ENCODE measurements around the gene SPPL3.
"Not testable (repeated sequence)": the region's sequence is repeated elsewhere in the genome, so short reads cannot be mapped to it uniquely, and the experiment has no call there.

The SPPL3 gene, protein sequence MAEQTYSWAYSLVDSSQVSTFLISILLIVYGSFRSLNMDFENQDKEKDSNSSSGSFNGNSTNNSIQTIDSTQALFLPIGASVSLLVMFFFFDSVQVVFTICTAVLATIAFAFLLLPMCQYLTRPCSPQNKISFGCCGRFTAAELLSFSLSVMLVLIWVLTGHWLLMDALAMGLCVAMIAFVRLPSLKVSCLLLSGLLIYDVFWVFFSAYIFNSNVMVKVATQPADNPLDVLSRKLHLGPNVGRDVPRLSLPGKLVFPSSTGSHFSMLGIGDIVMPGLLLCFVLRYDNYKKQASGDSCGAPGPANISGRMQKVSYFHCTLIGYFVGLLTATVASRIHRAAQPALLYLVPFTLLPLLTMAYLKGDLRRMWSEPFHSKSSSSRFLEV

DNA sequence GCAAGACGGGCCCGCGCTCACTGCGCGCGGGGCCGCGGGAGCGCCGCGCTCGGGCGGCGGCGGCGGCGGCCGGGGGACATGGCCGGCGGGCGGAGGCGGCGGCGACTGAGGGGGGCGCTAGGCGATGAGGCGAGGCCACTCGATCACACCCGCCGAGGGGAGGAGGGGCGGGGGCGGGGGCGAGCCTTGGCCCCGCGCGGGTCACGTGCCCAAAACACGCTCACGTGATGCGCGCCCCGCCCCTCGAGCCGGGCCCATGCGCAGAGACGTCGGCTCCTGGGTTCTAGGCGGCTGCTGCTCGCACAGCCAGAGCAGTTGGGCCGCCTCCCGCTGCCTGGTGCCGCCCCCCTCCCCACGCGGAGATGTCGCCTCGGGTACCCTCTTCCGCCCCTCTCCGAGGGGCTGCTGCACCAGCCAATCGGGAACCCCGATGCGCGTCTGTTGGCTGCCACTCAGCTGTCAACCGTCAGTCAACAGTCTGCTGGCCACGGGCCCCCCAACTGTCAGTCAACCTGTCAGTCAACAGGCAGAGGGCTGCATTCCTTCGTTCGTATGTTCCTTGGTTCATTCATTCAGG is at the start of gene SPPL3:
SPPL3 (minus strand) TSS at position 162 of the 577 bp plus-strand sequence. CDS start 491 bp downstream, outside the sequence.
- H3K4me1 ChIP-seq (ENCODE audit: control insufficient read depth in 1 of 2, insufficient read depth in 2 of 2, low read length in 2 of 2), result peaks cover 0 to 10% of the 10 kb centered on the region in 2 donors
- H3K36me3 ChIP-seq (ENCODE audit: control insufficient read depth in 1 of 2, insufficient read depth in 2 of 2, low read length in 2 of 2), result no peaks in the 10 kb centered on the region
- no peaks in the 10 kb centered on the region for H3K27me3 ChIP-seq (ENCODE audit: low read depth, low read length)
- no peaks in the 10 kb centered on the region for H3K9me3 ChIP-seq (ENCODE audit: control insufficient read depth in 1 of 2, low read length in 2 of 2)
- H3K4me3 ChIP-seq (ENCODE audit: low read depth in 1 of 2, low read length in 2 of 2), result peak within 1 kb of the TSS; percentile 72 to 97
- H3K27ac ChIP-seq (ENCODE audit: low read length), result peak within 1 kb of the TSS; percentile 48

DNA sequence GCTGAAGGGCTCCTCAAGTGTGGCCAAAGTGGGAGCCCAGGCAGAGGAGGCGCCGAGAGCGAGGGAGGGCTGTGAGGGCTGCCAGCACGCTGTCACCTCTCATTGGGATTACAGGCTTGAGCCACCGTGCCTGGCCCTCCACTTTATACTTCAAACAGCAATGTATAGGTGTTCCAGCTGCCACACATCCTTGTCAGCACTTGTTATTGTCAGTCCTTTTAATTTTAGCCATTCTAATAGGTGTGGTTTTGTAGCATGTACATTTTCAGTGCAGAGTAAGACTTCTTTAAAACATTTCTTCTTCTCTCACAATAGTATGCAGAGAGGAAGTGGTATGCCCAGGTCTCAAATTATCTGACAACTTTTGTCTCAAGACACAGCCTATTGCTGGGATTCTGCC is 46.6 kb upstream of the SPPL3 start:
- Histone ChIP-seq H3K4me1 (ENCODE audit: control insufficient read depth in 1 of 2, insufficient read depth in 2 of 2, low read length in 2 of 2) (no peaks in the 10 kb centered on the region), H3K4me3 (ENCODE audit: low read depth in 1 of 2, low read length in 2 of 2) (no peak overlapping the region), H3K27ac (ENCODE audit: low read length) (no peak overlapping the region), H3K27me3 (ENCODE audit: low read depth, low read length) (no peaks in the 10 kb centered on the region), H3K36me3 (ENCODE audit: control insufficient read depth in 1 of 2, insufficient read depth in 2 of 2, low read length in 2 of 2) (no peaks in the 10 kb centered on the region), H3K9me3 (ENCODE audit: control insufficient read depth in 1 of 2, low read length in 2 of 2) (no peaks in the 10 kb centered on the region)

DNA sequence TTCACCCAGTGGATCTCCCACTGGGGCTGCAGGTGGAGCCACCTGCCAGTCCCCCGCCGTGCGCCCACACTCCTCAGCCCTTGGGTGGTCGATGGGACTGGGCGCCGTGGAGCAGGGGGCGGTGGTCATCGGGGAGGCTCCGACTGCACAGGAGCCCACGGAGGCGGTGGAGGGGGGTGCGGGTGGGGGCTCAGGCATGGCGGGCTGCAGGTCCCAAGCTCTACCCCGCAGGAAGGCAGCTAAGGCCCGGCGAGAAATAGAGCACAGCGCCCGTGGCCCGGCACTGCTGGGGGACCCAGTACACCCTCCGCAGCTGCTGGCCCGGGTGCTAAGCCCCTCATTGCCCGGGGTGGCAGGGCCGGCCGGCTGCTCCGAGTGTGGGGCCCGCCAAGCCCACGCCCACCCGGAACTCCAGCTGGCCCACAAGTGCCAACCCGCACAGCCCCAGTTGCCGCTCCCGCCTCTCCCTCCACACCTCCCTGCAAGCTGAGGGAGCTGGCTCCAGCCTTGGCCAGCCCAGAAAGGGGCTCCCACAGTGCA is 46.2 kb upstream of the SPPL3 start:
- not testable (repeated sequence) for H3K4me1 ChIP-seq (ENCODE audit: control insufficient read depth in 1 of 2, insufficient read depth in 2 of 2, low read length in 2 of 2); H3K36me3 ChIP-seq (ENCODE audit: control insufficient read depth in 1 of 2, insufficient read depth in 2 of 2, low read length in 2 of 2); H3K27me3 ChIP-seq (ENCODE audit: low read depth, low read length); H3K9me3 ChIP-seq (ENCODE audit: control insufficient read depth in 1 of 2, low read length in 2 of 2); H3K27ac ChIP-seq (ENCODE audit: low read length); H3K4me3 ChIP-seq (ENCODE audit: low read depth in 1 of 2, low read length in 2 of 2)

DNA sequence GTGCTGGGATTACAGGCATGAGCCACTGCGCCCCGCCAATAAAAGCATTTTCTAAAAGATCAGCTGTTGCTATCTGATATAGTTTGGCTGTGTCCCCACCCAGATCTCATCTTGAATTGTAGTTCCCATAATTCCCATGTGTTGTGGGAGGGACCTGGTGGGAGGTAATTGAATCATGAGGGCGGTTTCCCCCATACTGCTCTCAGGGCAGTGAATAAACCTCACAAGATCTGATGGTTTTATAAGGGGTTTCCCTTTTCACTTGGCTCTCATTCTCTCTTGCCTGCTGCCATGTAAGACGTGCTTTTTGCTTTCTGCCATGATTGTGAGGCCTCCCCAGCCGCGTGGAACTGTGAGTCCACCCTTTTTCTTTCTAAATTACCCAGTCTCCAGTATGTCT is 41.4 kb upstream of the SPPL3 start:
- H3K4me1 ChIP-seq (ENCODE audit: control insufficient read depth in 1 of 2, insufficient read depth in 2 of 2, low read length in 2 of 2); H3K36me3 ChIP-seq (ENCODE audit: control insufficient read depth in 1 of 2, insufficient read depth in 2 of 2, low read length in 2 of 2); H3K27me3 ChIP-seq (ENCODE audit: low read depth, low read length); H3K9me3 ChIP-seq (ENCODE audit: control insufficient read depth in 1 of 2, low read length in 2 of 2); H3K4me3 ChIP-seq (ENCODE audit: low read depth in 1 of 2, low read length in 2 of 2); H3K27ac ChIP-seq (ENCODE audit: low read length): not testable (repeated sequence)

DNA sequence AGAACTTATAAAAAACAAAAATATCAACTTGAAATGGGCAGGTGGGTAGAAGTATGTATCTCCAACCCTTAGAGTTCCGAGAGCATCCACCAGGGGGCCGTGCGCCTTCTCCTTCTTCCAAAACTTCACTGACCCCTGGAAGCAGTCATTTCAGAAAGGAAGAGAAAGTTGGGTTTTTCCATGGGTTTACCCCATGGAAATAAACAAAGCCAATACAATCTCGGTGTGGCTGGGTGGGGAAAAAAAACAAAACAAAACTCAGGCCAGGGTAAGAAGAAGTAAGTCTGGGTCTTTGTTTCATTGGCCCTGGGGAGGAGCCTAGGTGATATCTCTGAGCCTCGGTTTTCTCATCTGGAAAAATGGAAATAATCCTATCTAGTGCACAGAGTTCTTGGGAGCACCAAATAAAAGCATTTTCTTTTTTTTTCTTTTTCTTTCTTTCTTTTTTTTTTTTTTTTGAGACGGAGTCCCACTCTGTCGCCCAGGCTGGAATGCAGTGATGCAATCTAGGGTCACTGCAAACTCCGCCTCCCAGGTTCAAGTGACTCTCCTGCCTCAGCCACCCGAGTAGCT is 40.6 kb upstream of the SPPL3 start:
- H3K4me3 ChIP-seq (ENCODE audit: low read depth in 1 of 2, low read length in 2 of 2), result no peak overlapping the region
- no peaks in the 10 kb centered on the region for H3K36me3 ChIP-seq (ENCODE audit: control insufficient read depth in 1 of 2, insufficient read depth in 2 of 2, low read length in 2 of 2)
- no peaks in the 10 kb centered on the region for H3K4me1 ChIP-seq (ENCODE audit: control insufficient read depth in 1 of 2, insufficient read depth in 2 of 2, low read length in 2 of 2)
- H3K27ac ChIP-seq (ENCODE audit: low read length), result no peak overlapping the region
- no peaks in the 10 kb centered on the region for H3K9me3 ChIP-seq (ENCODE audit: control insufficient read depth in 1 of 2, low read length in 2 of 2)
- H3K27me3 ChIP-seq (ENCODE audit: low read depth, low read length), result no peaks in the 10 kb centered on the region

DNA sequence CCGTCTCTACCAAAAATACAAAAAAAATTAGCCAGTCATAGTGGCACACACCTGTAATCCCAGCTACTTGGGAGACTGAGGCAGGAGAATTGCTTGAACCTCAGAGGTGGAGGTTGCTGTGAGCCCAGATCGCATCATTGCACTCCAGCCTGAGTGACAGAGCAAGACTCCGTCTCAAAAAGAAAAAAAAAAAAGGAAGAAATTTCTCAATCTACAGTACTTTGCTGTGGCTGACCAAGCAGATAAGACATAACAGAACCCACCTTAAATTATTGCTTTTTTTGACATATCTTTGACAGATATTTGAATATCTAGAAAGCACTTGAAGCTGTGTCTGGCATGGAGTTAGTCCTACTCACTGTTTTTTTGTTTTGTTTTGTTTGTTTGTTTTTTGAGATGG is 39.3 kb upstream of the SPPL3 start:
- Histone ChIP-seq H3K4me3 (ENCODE audit: low read depth in 1 of 2, low read length in 2 of 2) (no peak overlapping the region), H3K4me1 (ENCODE audit: control insufficient read depth in 1 of 2, insufficient read depth in 2 of 2, low read length in 2 of 2) (no peaks in the 10 kb centered on the region), H3K9me3 (ENCODE audit: control insufficient read depth in 1 of 2, low read length in 2 of 2) (no peaks in the 10 kb centered on the region), H3K27ac (ENCODE audit: low read length) (no peak overlapping the region), H3K36me3 (ENCODE audit: control insufficient read depth in 1 of 2, insufficient read depth in 2 of 2, low read length in 2 of 2) (no peaks in the 10 kb centered on the region), H3K27me3 (ENCODE audit: low read depth, low read length) (no peaks in the 10 kb centered on the region)

DNA sequence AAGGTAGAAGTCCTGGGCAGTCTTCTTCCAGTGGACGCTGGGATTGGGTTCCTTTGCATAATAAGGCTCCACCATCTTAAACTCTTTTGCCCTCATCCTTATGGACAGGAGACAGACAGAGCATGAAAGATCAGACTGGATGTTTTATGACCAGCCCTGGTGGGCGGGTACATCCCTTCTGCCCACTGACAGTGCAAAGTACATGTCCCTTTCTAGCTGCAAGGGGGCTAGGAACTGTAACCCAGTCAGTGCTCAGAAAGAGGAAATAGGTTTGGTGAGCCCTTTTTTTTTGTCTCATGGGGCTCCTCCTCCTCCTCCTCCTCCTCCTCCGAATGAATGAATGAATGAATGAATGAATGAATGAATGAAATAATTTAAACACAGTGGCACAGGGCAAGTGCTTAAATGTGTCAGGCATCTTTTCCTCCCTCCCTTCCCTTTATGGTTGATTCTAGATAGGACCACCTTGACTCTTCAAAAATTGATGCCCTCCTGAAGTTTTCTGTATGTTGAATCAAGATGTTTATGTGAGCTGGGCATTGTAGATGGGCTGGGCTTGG is 37.8 kb upstream of the SPPL3 start:
- Histone ChIP-seq H3K9me3 (ENCODE audit: control insufficient read depth in 1 of 2, low read length in 2 of 2) (no peaks in the 10 kb centered on the region), H3K36me3 (ENCODE audit: control insufficient read depth in 1 of 2, insufficient read depth in 2 of 2, low read length in 2 of 2) (no peaks in the 10 kb centered on the region), H3K27ac (ENCODE audit: low read length) (no peak overlapping the region), H3K4me3 (ENCODE audit: low read depth in 1 of 2, low read length in 2 of 2) (no peak overlapping the region), H3K4me1 (ENCODE audit: control insufficient read depth in 1 of 2, insufficient read depth in 2 of 2, low read length in 2 of 2) (no peaks in the 10 kb centered on the region), H3K27me3 (ENCODE audit: low read depth, low read length) (no peaks in the 10 kb centered on the region)

DNA sequence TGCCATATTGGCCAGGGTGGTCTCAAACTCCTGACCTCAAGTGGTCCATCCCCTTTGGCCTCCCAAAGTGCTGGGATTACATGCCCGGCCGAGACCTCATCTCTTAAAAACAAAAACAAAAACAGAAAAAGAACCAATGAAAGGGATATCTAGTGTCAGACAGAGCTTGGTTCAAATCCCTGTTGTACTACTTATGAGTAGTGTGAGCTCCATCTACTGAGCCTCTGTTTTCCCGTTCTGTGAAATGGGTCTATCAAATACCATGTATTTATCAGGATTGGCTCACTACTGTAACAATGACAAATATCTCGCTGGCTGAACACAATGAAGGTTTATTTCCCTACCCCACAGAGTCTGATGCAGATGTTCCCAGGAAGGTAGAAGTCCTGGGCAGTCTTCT is 37.3 kb upstream of the SPPL3 start:
- H3K27ac ChIP-seq (ENCODE audit: low read length), result no peak overlapping the region
- H3K36me3 ChIP-seq (ENCODE audit: control insufficient read depth in 1 of 2, insufficient read depth in 2 of 2, low read length in 2 of 2), result no peaks in the 10 kb centered on the region
- no peaks in the 10 kb centered on the region for H3K9me3 ChIP-seq (ENCODE audit: control insufficient read depth in 1 of 2, low read length in 2 of 2)
- H3K4me1 ChIP-seq (ENCODE audit: control insufficient read depth in 1 of 2, insufficient read depth in 2 of 2, low read length in 2 of 2), result no peaks in the 10 kb centered on the region
- no peaks in the 10 kb centered on the region for H3K27me3 ChIP-seq (ENCODE audit: low read depth, low read length)
- H3K4me3 ChIP-seq (ENCODE audit: low read depth in 1 of 2, low read length in 2 of 2), result no peak overlapping the region

DNA sequence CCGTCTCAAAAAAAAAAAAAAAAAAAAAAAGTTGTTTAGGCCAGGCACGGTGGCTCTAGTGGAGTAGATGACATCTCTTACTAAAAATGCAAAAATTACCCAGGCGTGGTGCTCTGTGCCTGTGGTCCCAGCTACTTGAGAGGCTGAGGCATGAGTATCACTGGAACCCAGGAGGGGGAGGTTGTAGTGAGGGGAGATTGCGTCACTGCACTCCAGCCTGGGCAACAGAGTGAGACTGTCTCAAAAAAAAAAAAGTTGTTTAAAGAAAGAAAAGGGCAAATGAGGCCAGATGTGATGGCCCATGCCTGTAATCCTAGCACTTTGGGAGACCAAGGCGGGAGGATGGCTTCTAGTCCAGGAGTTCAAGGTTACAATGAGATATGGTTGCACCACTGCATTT is 36.6 kb upstream of the SPPL3 start:
- no peaks in the 10 kb centered on the region for H3K4me1 ChIP-seq (ENCODE audit: control insufficient read depth in 1 of 2, insufficient read depth in 2 of 2, low read length in 2 of 2)
- no peak overlapping the region for H3K4me3 ChIP-seq (ENCODE audit: low read depth in 1 of 2, low read length in 2 of 2)
- no peaks in the 10 kb centered on the region for H3K27me3 ChIP-seq (ENCODE audit: low read depth, low read length)
- H3K36me3 ChIP-seq (ENCODE audit: control insufficient read depth in 1 of 2, insufficient read depth in 2 of 2, low read length in 2 of 2), result no peaks in the 10 kb centered on the region
- H3K27ac ChIP-seq (ENCODE audit: low read length), result no peak overlapping the region
- H3K9me3 ChIP-seq (ENCODE audit: control insufficient read depth in 1 of 2, low read length in 2 of 2), result no peaks in the 10 kb centered on the region

DNA sequence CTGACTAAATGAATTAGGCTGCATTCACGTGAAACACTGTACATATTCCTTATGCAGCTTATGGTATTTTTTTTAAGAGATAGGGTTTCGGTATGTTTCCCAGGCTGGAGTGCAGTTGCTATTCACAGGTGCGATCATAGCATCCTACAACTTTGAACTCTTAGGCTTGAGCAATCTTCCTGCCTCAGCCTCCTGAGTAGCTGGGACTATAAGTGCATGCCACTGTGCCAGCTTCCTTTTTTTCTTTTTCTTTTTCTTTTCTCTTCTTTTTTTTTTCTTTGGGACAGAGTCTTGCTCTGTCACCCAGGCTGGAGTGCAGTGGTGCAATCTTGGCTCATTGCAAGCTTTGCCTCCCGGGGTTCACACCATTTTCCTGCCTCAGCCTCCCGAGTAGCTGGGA is 35.8 kb upstream of the SPPL3 start:
- Histone ChIP-seq H3K4me3 (ENCODE audit: low read depth in 1 of 2, low read length in 2 of 2) (no peak overlapping the region), H3K27ac (ENCODE audit: low read length) (no peak overlapping the region), H3K36me3 (ENCODE audit: control insufficient read depth in 1 of 2, insufficient read depth in 2 of 2, low read length in 2 of 2) (no peaks in the 10 kb centered on the region), H3K9me3 (ENCODE audit: control insufficient read depth in 1 of 2, low read length in 2 of 2) (no peaks in the 10 kb centered on the region), H3K27me3 (ENCODE audit: low read depth, low read length) (no peaks in the 10 kb centered on the region), H3K4me1 (ENCODE audit: control insufficient read depth in 1 of 2, insufficient read depth in 2 of 2, low read length in 2 of 2) (no peaks in the 10 kb centered on the region)

DNA sequence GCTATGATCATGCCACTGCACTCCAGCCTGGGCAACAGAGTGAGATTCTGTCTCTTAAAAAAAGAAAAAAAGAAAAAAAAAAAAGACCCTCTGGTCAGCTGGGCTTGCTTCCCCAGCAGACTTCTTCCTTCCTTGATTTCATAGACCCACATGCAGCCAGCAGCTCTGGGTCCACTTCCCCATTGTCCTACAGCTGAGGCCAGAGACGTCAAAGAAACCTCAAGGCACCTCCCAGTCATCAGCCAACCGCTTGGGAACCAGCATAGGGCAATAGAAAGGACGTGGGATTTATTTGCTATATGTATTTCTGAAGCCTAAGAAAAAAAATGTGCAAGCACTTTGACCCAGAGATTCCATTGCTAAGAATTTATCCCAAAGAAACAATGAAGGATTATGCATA is 35.4 kb upstream of the SPPL3 start:
- Histone ChIP-seq H3K27ac (ENCODE audit: low read length) (no peak overlapping the region), H3K4me3 (ENCODE audit: low read depth in 1 of 2, low read length in 2 of 2) (no peak overlapping the region), H3K4me1 (ENCODE audit: control insufficient read depth in 1 of 2, insufficient read depth in 2 of 2, low read length in 2 of 2) (no peaks in the 10 kb centered on the region), H3K36me3 (ENCODE audit: control insufficient read depth in 1 of 2, insufficient read depth in 2 of 2, low read length in 2 of 2) (no peaks in the 10 kb centered on the region), H3K27me3 (ENCODE audit: low read depth, low read length) (no peaks in the 10 kb centered on the region), H3K9me3 (ENCODE audit: control insufficient read depth in 1 of 2, low read length in 2 of 2) (no peaks in the 10 kb centered on the region)
